Caco-2 (cell line): Measurements from ENCODE around the gene SH3BP1. TPM values are rescaled to one million over a fixed set of nuclear protein-coding genes. Genes with fewer than 3 reads are reported as not detected.
A peak's percentile ranks its signal among the peaks of the same experiment; 100 is the strongest.

Experiments
- BruUV-seq: library from RNA; stranded (reverse); fragments of 400-500 nt; replicated peaks from 2 replicates; lab custom pipeline; 2021; lab: Mats Ljungman, UMichigan
- CTCF ChIA-PET: fragments of 300-600 bp; sonication (Branson Sonifier 250); formaldehyde crosslinking; loops from one replicate; lab custom pipeline; 2022; ENCODE audit warnings: antibody characterized with exemption; lab: Charles Lee
- POLR2A ChIA-PET: fragments of 300-600 bp; sonication (Branson Sonifier 250); formaldehyde crosslinking; loops from one replicate; lab custom pipeline; 2022; ENCODE audit warnings: antibody characterized with exemption; lab: Charles Lee
- DNase-seq, 2 experiments: peaks; one replicate each; pipeline versions ENCODE4 v3.0.0 to v3.0.0-alpha.2; 2020 to 2022
- H3K27me3 ChIP-seq: replicated peaks from 2 replicates; pipeline ENCODE4 v1.6.0; 2011; ENCODE audit warnings: low read length; ENCODE audit not compliant: control insufficient read depth, insufficient read depth
- H3K36me3 ChIP-seq: 2 replicates; pipeline ENCODE4 v1.5.1; 2011; ENCODE audit warnings: low read length; ENCODE audit not compliant: control insufficient read depth, insufficient read depth
- H3K4me1 ChIP-seq: fragments of 250-450 bp; sonication (Bioruptor Pico); 2 replicates; pipeline ENCODE4 v1.5.1; 2020; ENCODE audit warnings: mild to moderate bottlenecking
- H3K4me3 ChIP-seq: 2 replicates; pipeline ENCODE4 v1.5.1; 2011; ENCODE audit warnings: low read depth, mild to moderate bottlenecking, control low read depth, low read length
- H3K9me3 ChIP-seq: fragments of 250-450 bp; sonication (Bioruptor Pico); 2 replicates; pipeline ENCODE4 v1.5.1; 2020; ENCODE audit warnings: mild to moderate bottlenecking, moderate library complexity
- H3K27ac Mint-ChIP-seq: one replicate; pipeline ENCODE4 v1.8.0; 2022; ENCODE audit warnings: mixed read lengths; ENCODE audit not compliant: unreplicated experiment
- H3K27me3 Mint-ChIP-seq: one replicate; pipeline ENCODE4 v1.8.0; 2022; ENCODE audit warnings: mixed read lengths; ENCODE audit not compliant: insufficient read depth, unreplicated experiment
- H3K36me3 Mint-ChIP-seq: one replicate; pipeline ENCODE4 v1.8.0; 2022; ENCODE audit warnings: mild to moderate bottlenecking, mixed read lengths; ENCODE audit not compliant: insufficient read depth, unreplicated experiment
- H3K4me1 Mint-ChIP-seq: one replicate; pipeline ENCODE4 v1.8.0; 2022; ENCODE audit warnings: low read depth, mixed read lengths; ENCODE audit not compliant: unreplicated experiment
- H3K4me3 Mint-ChIP-seq: one replicate; pipeline ENCODE4 v1.8.0; 2022; ENCODE audit warnings: mild to moderate bottlenecking, moderate library complexity, mixed read lengths; ENCODE audit not compliant: unreplicated experiment
- H3K9me3 Mint-ChIP-seq: one replicate; pipeline ENCODE4 v1.8.0; 2022; ENCODE audit warnings: mixed read lengths; ENCODE audit not compliant: unreplicated experiment
- CTCF ChIP-seq, 2 experiments: fragments of 200-600 bp in 1 of 2; IDR thresholded peaks; 1 replicate in 1 of 2; 2 replicates in 1 of 2; pipeline versions ENCODE4 v1.5.1 to v1.8.0; 2011 to 2022; ENCODE audit warnings: antibody characterized with exemption in 1 of 2, control low read depth in 1 of 2, inconsistent platforms in 1 of 2, low read depth in 1 of 2, low read length in 1 of 2, mild to moderate bottlenecking in 1 of 2, moderate library complexity in 1 of 2; ENCODE audit not compliant: insufficient read depth in 1 of 2, severe bottlenecking in 1 of 2, unreplicated experiment in 1 of 2
- intact Hi-C: fragments of 100-400 bp; cut with micrococcal nuclease; formaldehyde crosslinking; loops from one replicate; pipeline ENCODE4 v1.10.0; 2022; ENCODE audit not compliant: unreplicated experiment
- total RNA-seq: library from RNA; stranded (reverse); gene quantifications from 2 replicates; pipeline ENCODE4 v1.2.3, GENCODE V29; 2022

The SH3BP1 gene
- total RNA-seq, 1 experiment from 2014 or later = 19.8 TPM

- H3K9me3 Mint-ChIP-seq = no peaks in the 10 kb centered on the region
- Histone ChIP-seq H3K36me3 (no peaks in the 10 kb centered on the region), H3K9me3 (no peaks in the 10 kb centered on the region), H3K27me3 (no peaks in the 10 kb centered on the region), H3K4me1 (peaks cover under 1% of the 10 kb centered on the region; the same call in 1 of the 2 replicates), H3K4me3 (no peak overlapping the region)
- POLR2A ChIA-PET = no interaction called here
- intact Hi-C loops = no loop called here
- CTCF ChIA-PET = interaction anchor here (1.2 kb wide), 1 partner anchor 18 kb away, joined by 6 read pairs; the partner anchor contains the start of gene GGA1
- no peak overlapping the region for H3K27ac Mint-ChIP-seq
- TF ChIP-seq CTCF (IDR thresholded peaks at IDR 0.05; ENCODE audit: insufficient read depth in 1 of 2, low read depth in 1 of 2, low read length in 1 of 2, severe bottlenecking in 1 of 2, unreplicated experiment in 1 of 2) = no peak
- no peak for DNase-seq
- no peaks in the 10 kb centered on the region for H3K4me1 Mint-ChIP-seq
- peaks cover 27% of the 10 kb centered on the region for H3K36me3 Mint-ChIP-seq
- no peaks in the 10 kb centered on the region for H3K27me3 Mint-ChIP-seq
- H3K4me3 Mint-ChIP-seq = no peak overlapping the region
- BruUV-seq = no TSS peak
These were observed 13.3 kb upstream of the SH3BP1 start for GRCh38 chr22:37626144-37626543.

- H3K36me3 Mint-ChIP-seq = peaks cover 27% of the 10 kb centered on the region
- TF ChIP-seq CTCF (IDR thresholded peaks at IDR 0.05; ENCODE audit: insufficient read depth in 1 of 2, low read depth in 1 of 2, low read length in 1 of 2, severe bottlenecking in 1 of 2, unreplicated experiment in 1 of 2) = no peak
- H3K4me1 Mint-ChIP-seq = peaks cover under 1% of the 10 kb centered on the region
- no peak overlapping the region for H3K4me3 ChIP-seq
- H3K9me3 Mint-ChIP-seq = no peaks in the 10 kb centered on the region
- H3K27ac Mint-ChIP-seq = peak overlapping the region; percentile 54
- no TSS peak for BruUV-seq
- CTCF ChIA-PET = no interaction called here
- intact Hi-C loops = no loop called here
- no peaks in the 10 kb centered on the region for H3K36me3 ChIP-seq
- H3K4me1 ChIP-seq = peaks cover 5% of the 10 kb centered on the region; the same call in 1 of the 2 replicates
- POLR2A ChIA-PET = interaction anchor here (0.5 kb wide), 1 partner anchor 20 kb away, joined by 3 read pairs; no protein-coding TSS in a partner anchor
- no peaks in the 10 kb centered on the region for H3K27me3 Mint-ChIP-seq
- no peak for DNase-seq
- no peaks in the 10 kb centered on the region for H3K9me3 ChIP-seq
- no peaks in the 10 kb centered on the region for H3K27me3 ChIP-seq
- no peak overlapping the region for H3K4me3 Mint-ChIP-seq
These were observed 12.9 kb upstream of the SH3BP1 start for GRCh38 chr22:37626556-37627075.

GRCh38 chr22:37627121-37627520, 12.3 kb upstream of the SH3BP1 start:
- POLR2A ChIA-PET = interaction anchor here (0.5 kb wide), 1 partner anchor 20 kb away, joined by 3 read pairs; no protein-coding TSS in a partner anchor
- H3K36me3 ChIP-seq = no peaks in the 10 kb centered on the region
- DNase-seq = no peak
- no peak overlapping the region for H3K4me3 ChIP-seq
- Mint-ChIP-seq H3K4me1 (peaks cover 5% of the 10 kb centered on the region), H3K9me3 (no peaks in the 10 kb centered on the region), H3K27ac (peak overlapping the region; percentile 54), H3K4me3 (no peak overlapping the region), H3K27me3 (no peaks in the 10 kb centered on the region), H3K36me3 (peaks cover 27% of the 10 kb centered on the region)
- CTCF ChIA-PET = no interaction called here
- peaks cover 8% of the 10 kb centered on the region; the same call in 1 of the 2 replicates for H3K4me1 ChIP-seq
- no peaks in the 10 kb centered on the region for H3K9me3 ChIP-seq
- no peak for TF ChIP-seq CTCF (IDR thresholded peaks at IDR 0.05; ENCODE audit: insufficient read depth in 1 of 2, low read depth in 1 of 2, low read length in 1 of 2, severe bottlenecking in 1 of 2, unreplicated experiment in 1 of 2)
- H3K27me3 ChIP-seq = no peaks in the 10 kb centered on the region
- intact Hi-C loops = no loop called here
- no TSS peak for BruUV-seq
